Loucy (cell line): Measurements from ENCODE around the gene TMEM59.

ENCODE experiments used
- EZH2phosphoT487 ChIP-seq: fragments of 200-600 bp; IDR thresholded peaks from 2 replicates; pipeline ENCODE4 v1.6.1; 2018; ENCODE audit warnings: antibody characterized with exemption, mild to moderate bottlenecking, moderate library complexity, borderline replicate concordance
- TF ChIP-seq, protein P1 (sequence below): fragments of 200-600 bp; sonication (generic); conservative IDR thresholded peaks from 2 replicates; pipeline ENCODE4 v1.5.1; 2014; ENCODE audit warnings: mild to moderate bottlenecking, antibody characterized with exemption, low read length

- TF ChIP-seq, protein P1, sequence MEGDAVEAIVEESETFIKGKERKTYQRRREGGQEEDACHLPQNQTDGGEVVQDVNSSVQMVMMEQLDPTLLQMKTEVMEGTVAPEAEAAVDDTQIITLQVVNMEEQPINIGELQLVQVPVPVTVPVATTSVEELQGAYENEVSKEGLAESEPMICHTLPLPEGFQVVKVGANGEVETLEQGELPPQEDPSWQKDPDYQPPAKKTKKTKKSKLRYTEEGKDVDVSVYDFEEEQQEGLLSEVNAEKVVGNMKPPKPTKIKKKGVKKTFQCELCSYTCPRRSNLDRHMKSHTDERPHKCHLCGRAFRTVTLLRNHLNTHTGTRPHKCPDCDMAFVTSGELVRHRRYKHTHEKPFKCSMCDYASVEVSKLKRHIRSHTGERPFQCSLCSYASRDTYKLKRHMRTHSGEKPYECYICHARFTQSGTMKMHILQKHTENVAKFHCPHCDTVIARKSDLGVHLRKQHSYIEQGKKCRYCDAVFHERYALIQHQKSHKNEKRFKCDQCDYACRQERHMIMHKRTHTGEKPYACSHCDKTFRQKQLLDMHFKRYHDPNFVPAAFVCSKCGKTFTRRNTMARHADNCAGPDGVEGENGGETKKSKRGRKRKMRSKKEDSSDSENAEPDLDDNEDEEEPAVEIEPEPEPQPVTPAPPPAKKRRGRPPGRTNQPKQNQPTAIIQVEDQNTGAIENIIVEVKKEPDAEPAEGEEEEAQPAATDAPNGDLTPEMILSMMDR: no peak
- TF ChIP-seq EZH2phosphoT487: no peak
These were observed 35.4 kb upstream of the TMEM59 start for GRCh38 chr1:54088385-54088784.
